HG03280 (cell line): ENCODE measurements around the gene C12orf76.
A peak's percentile ranks its signal among the peaks of the same experiment; 100 is the strongest.
"Not testable (repeated sequence)": the region's sequence is repeated elsewhere in the genome, so short reads cannot be mapped to it uniquely, and the experiment has no call there.

Experiments
- ATAC-seq: cut with Tn5 transposase; IDR thresholded peaks from one replicate; pipeline ENCODE4 v1.9.1; 2021; ENCODE audit warnings: mild to moderate bottlenecking, moderate library complexity; ENCODE audit not compliant: unreplicated experiment

C12orf76 gene

DNA sequence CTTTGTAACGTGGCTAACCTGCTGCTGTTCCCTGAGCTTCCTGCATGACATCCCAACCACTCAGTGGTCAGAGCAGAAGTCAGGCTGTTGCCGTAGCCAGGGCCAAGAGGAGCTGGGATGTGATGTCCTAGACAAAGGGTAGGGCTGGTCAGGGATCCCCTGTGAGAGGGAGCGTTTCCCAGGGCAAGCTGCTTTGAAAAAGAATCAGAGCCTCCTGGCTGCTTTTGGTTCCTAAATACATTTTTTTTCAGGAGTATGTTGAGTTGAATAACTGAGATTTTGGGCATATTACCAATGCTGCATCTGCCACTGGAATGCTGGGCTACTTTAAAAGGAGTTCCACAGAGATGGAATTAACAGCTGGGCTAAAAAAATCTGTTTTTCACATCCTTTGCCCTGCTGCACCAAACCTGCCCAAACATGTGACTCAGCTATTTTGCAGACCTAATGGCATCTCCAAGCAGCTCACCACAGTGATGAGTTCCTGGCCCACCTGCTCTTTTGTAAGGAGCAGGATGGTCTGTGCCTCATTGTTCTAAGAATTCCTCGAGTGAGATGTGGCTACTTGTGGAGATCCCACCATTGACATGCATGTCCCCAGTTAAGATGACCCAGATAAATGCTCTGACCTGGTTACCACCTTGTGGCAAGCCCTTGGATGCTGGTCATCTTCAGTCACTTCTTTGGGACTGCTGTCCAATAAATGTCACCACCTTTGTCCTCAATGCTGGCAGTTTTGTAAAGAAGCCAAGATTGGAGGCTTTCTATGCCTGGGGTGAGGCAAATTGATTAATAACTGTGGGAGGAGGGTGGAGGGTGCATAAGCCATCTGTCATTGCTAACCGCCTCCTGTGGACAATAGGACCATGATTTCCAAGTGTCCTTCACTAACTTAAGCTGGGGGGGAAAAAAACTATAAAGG, 25.0 kb downstream of the C12orf76 start:
- ATAC-seq = no peak

DNA sequence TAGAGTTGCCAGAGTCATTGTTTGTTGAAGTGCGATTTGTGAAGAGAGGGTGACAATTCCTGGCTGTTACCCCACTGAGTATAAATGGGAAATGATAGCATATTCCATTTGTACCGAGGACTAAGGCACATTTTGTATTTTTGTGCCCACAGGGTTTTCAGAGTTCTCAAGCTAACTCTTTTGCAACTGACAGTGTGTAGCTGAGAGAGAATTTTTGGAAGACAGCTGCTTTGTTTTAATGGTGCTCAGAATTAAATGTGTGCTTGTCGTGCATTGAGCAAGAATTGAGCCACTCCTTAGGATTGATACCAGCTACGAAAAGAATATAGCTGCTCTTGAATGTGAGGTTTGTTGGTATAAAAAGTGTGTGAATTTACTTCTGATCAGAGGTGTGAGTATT, 27.4 kb downstream of the C12orf76 start:
- ATAC-seq = no peak

DNA sequence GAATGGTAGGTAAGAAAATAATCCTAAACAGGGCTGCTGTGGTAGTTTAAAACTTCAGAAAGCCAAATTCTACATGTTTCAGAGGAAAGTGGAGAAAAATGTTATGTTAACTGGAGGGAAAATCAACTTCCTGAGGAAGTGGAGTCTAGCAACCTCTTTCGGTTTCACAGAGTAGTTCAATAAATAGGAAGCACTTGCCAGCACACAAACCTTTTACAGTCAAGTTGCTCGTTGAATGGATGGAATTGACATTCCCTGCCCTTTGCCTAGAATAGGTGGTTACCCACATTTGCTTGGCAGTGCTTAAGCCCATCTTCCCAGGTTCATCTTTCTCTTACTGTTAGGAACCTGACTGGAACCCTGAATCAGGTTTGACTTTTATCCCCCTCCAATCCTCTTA, 33.2 kb downstream of the C12orf76 start:
- ATAC-seq = no peak

DNA sequence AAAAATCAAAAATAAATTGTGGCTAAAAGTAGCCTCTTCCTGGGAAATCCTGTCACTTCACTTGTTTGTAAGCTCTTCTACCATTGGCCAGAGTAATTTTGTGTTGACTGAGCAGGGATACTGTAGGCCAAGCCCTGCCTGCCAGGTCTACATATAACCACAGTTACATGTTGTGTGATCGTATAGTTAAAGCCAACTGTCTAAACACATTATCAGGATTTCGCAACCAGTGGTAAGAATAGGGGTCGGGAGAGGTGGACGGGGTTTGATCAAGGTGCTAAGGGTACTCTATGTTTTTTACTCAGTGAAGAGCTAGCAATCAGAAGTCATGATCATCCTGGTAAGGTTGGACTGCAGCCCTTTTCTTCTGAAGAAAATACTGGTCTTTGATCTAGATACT, 35.7 kb downstream of the C12orf76 start:
- no peak for ATAC-seq

DNA sequence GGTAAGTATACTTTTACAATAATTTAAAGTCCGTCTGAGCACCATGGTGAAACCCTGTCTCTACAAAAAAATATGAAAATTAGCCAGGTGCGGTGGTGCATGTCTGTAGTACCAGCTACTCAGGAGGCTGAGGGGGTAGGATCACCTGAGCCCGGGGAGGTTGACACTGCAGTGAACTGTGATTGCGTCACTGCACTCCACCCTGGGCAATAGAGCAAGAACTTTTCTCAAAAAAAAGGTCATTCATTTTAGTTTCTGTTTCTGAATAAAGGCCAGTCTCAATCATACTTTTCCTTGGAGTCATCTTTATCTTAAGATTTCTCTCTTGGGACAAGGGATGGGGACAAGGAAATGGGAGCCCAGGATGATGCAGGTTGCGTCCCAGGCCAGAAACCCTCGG, 36.2 kb downstream of the C12orf76 start:
- peak; percentile 60 for ATAC-seq

DNA sequence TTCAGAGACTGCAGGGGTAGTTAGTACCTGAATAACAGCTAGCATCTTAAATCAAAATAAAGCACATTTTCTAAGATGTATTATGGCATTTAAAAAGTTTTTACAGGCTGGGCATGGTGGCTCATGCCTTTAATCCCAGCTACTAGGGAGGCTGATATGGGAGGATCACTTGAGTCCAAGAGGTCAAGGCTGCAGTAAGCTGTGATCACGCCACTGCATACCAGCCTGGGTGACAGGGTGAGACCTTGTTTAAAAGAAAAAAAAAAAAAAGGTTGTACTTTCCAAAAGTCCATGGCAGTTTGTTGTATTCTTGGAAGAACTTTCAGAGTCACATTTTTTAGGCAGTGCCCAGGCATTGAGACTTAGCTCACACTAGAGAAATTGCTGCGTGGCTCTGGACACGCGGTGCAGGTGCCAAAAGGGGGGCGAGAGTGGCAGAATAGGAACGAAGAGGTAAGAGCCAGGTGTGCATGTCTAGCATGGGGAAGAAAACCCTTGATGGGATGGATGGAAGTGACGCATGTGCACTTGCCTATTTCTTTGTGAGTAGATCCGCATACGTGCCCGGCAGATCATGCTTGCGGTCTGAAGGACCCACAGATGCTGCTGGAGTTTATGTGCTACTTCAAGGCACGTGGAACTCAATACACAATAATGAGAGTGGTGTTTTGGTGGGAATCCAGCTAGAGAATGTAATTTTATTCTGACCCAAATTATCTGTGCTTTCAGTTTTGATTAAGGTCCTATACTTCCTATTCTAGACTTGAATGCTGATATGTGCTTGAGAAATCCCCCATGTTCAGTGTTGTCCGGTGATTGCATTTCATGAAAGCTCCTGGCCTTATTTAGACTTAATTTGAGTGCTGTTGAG, 37.2 kb downstream of the C12orf76 start:
- peak; percentile 49 for ATAC-seq

DNA sequence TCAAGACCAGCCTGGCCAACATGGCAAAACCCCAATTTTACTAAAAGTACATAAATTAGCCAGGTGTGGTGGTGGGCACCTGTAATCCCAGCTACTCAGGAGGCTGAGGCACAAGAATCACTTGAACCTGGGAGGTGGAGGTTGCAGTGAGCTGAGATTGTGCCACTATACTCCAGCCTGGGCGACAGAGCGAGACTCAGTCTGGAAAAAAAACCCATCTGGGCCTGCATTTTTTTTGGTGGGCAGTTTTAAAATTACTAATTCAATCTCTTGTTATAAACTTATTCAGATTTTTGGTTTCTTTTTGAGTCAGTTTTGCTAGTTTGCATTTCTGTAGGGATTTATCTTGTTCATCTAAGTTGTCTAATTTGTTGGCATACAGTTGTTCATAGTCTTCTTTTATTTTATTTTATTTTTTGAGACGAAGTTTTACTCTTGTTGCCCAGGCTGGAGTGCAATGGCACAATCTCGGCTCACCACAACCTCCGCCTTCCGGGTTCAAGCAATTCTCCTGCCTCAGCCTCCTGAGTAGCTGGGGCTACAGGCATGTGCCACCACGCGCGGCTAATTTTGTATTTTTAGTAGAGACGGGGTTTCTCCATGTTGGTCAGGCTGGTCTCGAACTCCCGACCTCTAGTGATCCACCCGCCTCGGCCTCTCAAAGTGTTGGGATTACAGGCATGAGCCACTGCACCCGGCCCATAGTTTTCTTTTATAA, 39.5 kb downstream of the C12orf76 start:
- not testable (repeated sequence) for ATAC-seq

DNA sequence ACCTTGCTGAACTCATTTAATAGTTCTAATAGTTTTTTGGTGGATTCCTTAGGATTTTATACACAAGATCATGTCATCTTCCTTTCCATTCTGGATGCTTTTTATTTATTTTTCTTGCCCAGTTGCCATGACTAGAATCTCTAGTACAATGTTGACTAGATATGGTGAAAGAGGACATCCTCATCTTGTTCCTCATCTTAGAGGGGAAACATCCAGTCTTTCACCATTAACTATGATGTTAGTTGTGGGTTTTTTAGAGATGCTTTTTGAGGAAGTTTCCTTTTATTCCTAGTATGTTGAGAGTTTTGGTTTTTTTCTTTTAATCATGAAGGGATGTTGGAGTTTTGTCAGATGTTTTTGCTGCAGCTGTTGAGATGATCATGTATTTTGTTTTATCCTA, 40.4 kb downstream of the C12orf76 start:
- no peak for ATAC-seq

DNA sequence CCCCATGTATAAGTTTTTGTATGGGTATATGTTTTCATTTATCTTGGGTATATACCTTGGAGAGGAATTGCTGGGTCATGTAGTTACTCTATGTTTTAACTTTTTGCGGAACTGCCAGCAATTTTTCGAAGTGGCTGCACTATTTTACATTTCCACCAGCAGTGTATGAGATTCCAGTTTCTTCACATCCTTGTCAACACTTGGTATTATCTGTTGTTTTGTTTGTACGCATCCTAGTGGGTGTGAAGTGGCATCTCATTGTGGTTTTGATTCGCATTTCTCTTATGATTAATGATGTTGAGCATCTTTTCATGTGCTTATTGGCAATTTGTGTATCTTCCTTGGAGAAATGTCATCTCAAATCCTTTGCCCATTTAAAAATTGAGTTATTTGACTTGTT, 42.2 kb downstream of the C12orf76 start:
- no peak for ATAC-seq

DNA sequence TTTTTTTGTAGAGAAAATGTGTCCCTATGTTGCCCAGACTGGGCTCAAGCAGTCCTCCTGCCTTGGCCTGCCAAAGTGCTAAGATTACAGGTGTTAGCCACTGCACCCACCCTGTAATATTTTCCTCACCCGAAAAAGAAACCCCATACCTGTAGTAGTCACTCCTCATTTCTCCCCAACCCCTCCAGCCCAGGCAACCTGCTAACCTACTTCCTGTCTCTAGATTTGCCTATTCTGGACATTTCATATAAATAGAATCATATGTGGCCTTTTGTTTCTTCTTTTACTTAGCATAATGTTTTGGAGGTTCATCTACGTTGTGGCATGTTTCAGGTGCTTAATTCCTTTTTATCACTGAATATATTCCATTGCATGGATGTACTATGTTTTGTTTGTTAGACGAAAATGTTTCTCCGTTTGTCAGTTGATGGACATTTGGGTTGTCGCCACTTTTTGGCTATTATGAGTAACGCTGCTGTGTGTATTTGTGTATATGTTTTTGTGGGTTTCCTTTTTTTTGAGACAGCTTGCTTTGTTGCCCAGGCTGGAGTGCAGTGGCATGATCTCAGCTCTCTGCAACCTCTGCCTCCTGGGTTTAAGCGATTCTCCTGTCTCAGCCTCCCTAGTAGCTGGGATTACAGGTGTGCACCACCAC, 42.9 kb downstream of the C12orf76 start:
- ATAC-seq = no peak

DNA sequence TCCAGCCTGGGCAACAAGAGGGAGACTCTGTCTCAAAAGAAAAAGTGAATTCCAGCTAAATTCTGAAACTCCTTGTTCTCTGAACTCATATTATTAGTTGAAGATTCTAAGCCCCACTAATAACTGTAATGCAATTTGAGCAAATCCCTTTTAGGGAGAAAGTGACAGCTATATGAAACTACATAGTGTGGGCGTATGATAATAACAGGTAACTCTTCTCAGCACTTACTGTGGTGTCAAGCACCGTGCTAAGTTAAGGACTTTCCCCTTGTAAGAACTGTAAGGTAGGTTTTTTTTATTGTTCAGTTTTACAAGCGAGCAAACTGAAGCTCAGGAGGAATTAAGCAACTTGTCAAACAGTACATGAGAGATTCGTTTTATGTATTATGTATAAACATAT, 43.7 kb downstream of the C12orf76 start:
- peak; percentile 54 for ATAC-seq

DNA sequence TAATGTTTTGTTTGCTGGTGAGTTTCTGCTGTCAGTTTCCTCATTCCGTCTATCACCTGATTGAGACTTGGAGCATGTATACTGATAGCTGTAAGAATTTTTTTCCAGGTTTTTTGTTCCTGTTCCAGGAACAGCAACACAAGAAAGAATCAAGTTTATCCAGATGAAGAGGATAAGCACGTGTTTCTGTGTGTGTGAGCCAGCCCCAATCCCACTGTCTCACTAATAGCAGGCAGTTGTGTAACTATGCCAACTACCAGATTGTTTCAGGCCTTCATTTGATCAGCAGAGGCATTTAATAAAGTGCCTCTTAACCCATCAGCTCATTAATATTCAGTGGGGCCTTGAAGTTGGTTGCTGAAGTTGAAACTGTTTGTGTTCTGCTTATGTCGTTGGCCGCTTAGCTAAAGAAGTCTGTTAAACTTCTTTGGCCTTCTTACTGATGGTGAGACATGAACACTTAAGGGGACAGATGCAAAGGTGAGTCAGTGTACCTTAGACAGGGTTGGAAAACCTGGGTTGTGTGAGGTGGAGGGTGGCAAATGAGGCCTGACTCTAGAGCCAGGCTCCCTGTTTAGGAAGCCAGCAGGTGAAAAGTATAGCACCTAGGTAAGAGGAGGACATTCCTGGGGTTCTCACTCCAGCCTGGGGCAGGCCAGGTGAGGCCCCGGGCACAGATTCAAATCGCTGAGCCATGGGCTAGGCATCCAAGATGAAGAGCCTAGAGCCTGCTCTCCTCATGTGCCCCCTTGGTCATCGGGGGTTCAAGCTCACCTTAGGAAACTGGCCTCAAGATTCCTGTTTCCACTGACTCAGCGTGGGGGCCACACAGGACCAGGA, 45.4 kb downstream of the C12orf76 start:
- no peak for ATAC-seq

DNA sequence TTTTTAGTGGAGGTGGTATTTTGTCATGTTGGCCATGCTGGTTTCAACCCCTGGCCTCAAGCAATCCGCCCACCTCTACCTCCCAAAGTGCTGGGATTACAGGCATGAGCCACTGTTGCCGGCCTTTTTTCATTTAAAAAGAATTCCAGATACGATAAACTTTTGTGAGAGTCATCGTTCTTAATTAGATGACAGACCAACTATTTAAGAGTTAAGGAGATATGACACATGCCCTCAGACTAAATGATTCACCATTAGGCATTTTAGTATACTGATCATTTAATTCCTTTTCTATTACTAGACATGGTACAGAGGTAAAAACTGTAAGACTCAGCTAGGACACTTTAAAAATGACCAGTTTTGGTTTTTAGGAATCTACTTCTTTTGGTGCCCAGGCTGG, 46.7 kb downstream of the C12orf76 start:
- no peak for ATAC-seq

DNA sequence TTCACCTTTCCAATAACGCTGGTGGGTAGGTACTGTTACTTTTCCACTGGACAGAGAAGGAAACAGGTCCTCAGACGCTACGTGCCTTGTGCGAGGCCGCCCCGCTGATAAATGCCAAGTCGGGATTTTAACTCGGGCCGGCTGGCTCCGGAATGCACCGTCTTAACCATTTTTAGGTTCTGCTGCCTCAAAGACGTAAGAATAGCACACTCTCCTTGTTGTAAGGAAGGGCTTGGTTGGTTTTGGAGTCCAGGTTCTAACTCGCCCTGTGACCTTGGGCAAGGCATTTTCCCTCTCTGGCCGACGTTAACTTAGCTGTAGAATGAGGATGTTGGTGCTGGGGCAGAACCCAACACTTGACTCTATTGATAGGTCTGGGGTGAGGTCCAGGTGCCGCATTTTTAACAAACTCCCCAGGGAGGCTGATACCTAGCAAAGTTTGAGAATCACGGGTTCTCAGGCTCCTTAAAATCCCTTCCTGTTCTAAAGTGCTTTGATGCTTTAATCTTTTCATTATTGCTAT, 48.3 kb downstream of the C12orf76 start:
- no peak for ATAC-seq

DNA sequence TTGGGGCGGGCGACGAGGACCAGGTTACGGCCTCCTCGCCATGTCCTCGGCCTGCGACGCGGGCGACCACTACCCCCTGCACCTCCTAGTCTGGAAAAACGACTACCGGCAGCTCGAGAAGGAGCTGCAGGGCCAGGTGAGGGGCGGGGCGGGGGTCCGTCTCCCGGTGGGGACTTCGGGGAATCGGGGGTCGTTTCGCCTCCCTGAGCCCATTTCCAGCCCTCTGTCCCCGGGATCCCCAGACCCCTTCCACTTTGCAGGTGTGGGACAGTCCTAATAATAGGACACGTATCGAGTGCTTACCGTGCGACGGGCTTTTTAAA, 48.7 kb downstream of the C12orf76 start:
- ATAC-seq = no peak

DNA sequence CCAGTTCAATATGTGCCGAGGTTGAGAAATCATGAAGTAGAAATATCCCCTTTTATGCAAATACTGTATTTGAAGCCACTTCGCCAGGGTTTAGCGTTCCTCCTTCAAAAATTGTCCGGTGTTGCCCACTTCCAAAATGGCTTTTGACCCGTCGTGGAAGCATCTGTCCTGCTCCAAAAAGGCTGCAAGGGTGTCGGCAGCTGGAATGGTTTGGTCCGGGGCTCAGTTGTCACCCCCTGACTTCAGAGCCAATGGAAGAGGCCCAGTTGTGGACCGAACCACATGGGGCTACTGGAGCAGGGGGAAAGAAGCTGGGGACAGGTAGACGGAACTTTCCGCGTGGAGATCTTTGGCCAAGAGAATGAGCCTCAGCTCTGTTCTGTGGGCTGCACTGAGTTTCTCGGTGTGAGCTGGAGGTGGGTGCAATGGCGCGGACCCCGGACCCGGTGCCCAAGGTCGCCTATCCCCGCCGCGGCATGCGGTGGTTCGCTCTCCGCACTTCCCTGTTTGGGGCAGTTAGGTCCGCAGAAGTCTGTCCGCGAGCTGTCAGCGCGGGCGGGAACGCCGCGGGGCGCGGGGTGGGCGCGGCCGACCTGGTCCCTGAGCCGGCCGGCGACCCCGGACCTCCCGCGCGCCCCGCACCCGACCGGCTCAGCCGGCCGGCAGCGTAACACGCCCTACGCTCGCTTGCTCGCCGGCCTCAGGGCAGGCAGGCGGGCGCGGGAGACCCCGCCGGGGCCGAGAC, 49.2 kb downstream of the C12orf76 start, which contains the start of gene ANKRD13A:
Gene ANKRD13A (plus strand): TSS at position 527 of the 745 bp plus-strand sequence. CDS start 259 bp downstream, outside the sequence.
- peak; percentile 55 for ATAC-seq

DNA sequence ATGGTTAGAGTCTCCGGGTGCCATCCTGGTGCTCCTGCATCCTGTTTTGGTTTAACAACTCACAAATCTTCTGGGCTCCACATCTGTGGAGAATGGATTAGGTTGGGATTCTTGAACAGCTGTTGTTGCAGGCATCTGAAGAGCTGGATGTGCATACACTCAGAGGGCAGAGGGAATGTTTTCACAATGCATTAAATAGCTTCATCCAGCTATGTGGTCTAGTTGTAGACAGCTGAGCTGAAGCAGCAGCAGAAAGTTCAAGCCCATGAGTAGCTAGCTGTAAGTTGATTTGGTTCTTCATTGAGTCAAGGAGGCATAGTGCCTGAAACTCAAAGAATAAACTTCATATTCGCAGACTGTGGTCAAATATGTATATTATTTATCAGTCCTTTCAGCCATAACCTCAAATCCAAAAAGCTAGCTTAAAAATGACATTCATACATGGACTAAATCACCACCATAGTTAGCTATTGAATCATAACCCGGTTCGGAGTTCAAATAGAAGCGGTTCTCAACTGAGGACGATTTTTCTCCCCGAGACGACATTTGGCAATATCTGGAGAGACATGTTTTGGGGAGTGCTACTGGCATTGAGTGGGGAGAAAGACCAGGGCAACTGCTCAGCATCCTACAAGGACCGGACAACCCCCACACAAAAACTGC, 50.0 kb downstream of the C12orf76 start:
- no peak for ATAC-seq

DNA sequence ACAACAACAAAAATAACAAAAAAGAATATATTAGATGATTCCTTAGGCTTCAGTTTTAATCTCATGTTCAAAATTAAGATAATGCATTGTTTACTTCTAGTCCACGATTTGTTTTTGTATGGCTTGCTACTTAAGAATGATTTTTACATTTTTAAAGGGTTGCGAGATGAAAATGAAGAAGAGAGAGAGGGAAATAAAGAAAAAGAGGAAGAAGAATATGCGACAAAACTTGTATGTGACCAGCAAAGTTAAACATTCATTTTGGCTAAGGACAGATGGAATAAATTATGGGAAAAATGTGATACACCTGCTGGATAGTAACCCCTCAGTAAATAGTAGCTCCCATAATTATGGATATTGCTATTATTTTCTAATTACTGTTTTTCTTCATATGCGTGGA, 50.9 kb downstream of the C12orf76 start:
- ATAC-seq = no peak
